Measurements from ENCODE around the gene MGAT3. TPM values are rescaled to one million over a fixed set of nuclear protein-coding genes. Genes with fewer than 3 reads are reported as not detected.

Gene MGAT3
- total and polyA plus RNA-seq, 2 of the 13 experiments (the other 11 are each of a cell fraction or from before 2014, with no cell fraction given), result 0.11 to 0.15 TPM

DNA sequence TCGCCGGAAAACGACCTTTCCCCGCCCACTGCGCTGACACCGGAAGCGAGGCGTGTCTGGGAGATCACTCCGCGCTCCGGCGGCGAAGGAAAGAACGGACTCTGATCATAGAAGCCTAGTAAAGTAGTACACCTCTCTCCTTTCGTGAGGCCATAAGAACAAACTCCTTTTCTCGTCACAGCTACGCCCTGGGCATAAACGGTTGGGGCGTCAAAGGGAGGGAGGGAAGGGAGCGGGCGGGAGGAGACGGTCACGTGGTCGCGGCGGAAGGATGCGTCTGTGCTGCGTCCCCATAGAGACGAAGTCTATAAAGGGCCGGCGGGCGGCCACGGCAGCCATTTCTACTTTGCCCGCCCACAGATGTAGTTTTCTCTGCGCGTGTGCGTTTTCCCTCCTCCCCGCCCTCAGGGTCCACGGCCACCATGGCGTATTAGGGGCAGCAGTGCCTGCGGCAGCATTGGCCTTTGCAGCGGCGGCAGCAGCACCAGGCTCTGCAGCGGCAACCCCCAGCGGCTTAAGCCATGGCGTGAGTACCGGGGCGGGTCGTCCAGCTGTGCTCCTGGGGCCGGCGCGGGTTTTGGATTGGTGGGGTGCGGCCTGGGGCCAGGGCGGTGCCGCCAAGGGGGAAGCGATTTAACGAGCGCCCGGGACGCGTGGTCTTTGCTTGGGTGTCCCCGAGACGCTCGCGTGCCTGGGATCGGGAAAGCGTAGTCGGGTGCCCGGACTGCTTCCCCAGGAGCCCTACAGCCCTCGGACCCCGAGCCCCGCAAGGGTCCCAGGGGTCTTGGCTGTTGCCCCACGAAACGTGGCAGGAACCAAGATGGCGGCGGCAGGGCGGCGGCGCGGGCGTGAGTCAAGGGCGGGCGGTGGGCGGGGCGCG lies 63.7 kb downstream of the MGAT3 start, which contains the start of gene ATF4 (continued):
- TF ChIP-seq, protein P1, sequence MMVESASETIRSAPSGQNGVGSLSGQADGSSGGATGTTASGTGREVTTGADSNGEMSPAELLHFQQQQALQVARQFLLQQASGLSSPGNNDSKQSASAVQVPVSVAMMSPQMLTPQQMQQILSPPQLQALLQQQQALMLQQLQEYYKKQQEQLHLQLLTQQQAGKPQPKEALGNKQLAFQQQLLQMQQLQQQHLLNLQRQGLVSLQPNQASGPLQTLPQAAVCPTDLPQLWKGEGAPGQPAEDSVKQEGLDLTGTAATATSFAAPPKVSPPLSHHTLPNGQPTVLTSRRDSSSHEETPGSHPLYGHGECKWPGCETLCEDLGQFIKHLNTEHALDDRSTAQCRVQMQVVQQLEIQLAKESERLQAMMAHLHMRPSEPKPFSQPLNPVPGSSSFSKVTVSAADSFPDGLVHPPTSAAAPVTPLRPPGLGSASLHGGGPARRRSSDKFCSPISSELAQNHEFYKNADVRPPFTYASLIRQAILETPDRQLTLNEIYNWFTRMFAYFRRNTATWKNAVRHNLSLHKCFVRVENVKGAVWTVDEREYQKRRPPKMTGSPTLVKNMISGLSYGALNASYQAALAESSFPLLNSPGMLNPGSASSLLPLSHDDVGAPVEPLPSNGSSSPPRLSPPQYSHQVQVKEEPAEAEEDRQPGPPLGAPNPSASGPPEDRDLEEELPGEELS (CRISPR knock-in tag; IDR thresholded peaks at IDR 0.05), result 0 out of 2 replicates have a peak, but pooled peaks have one; percentile 34
- TF ChIP-seq ZNF589 (CRISPR knock-in tag; conservative IDR thresholded peaks at IDR 0.05), result peak; percentile 93
- no peak; the same call in 1 of the 2 replicates for TF ChIP-seq ZNF724P (CRISPR knock-in tag; IDR thresholded peaks at IDR 0.05; ENCODE audit: borderline replicate concordance)
- peak; percentile 82 for TF ChIP-seq ETV5 (CRISPR knock-in tag; IDR thresholded peaks at IDR 0.05; ENCODE audit: borderline replicate concordance)
- TF ChIP-seq, protein P2, sequence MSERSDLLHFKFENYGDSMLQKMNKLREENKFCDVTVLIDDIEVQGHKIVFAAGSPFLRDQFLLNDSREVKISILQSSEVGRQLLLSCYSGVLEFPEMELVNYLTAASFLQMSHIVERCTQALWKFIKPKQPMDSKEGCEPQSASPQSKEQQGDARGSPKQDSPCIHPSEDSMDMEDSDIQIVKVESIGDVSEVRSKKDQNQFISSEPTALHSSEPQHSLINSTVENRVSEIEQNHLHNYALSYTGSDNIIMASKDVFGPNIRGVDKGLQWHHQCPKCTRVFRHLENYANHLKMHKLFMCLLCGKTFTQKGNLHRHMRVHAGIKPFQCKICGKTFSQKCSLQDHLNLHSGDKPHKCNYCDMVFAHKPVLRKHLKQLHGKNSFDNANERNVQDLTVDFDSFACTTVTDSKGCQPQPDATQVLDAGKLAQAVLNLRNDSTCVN (CRISPR knock-in tag; IDR thresholded peaks at IDR 0.05; ENCODE audit: borderline replicate concordance), result peak; percentile 66
- TF ChIP-seq ZIK1 (CRISPR knock-in tag; IDR thresholded peaks at IDR 0.05; ENCODE audit: borderline replicate concordance, low read depth), result peak; percentile 36
- TF ChIP-seq NR2F2 (IDR thresholded peaks at IDR 0.05; ENCODE audit: borderline replicate concordance, low read depth), result peak; percentile 48; the same call in 1 of the 2 replicates
- TF ChIP-seq CCAR2 (optimal IDR thresholded peaks at IDR 0.05; ENCODE audit: low read depth, low read length), result no peak
- 0 out of 2 replicates have a peak, but pooled peaks have one; percentile 60 for TF ChIP-seq ATRX (CRISPR knock-in tag; IDR thresholded peaks at IDR 0.05; ENCODE audit: borderline replicate concordance)
- peak; percentile 52; the same call in 1 of the 2 replicates for TF ChIP-seq ETV6 (CRISPR knock-in tag; conservative IDR thresholded peaks at IDR 0.05)
- TF ChIP-seq, protein P3, sequence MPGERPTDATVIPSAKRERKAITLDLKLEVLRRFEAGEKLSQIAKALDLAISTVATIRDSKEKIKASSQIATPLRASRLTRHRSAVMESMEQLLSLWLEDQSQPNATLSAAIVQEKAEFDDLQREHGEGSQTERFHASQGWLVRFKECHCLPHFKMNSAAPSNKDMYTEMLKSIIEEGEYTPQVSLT (CRISPR knock-in tag; IDR thresholded peaks at IDR 0.05; ENCODE audit: borderline replicate concordance, low read depth), result peak; percentile 64; the same call in 1 of the 2 replicates
- peak; percentile 35; the same call in 1 of the 2 replicates for TF ChIP-seq NRL (CRISPR knock-in tag; IDR thresholded peaks at IDR 0.05; ENCODE audit: borderline replicate concordance)
- no peak; the same call in none of the 2 replicates for TF ChIP-seq ZNF776 (CRISPR knock-in tag; IDR thresholded peaks at IDR 0.05)
- no peak for TF ChIP-seq ZFP36 (IDR thresholded peaks at IDR 0.05; ENCODE audit: borderline replicate concordance, low read depth, low read length, partially characterized antibody)
- no peak for TF ChIP-seq SMARCE1 (IDR thresholded peaks at IDR 0.05; ENCODE audit: borderline replicate concordance)
- TF ChIP-seq SNAPC5 (CRISPR knock-in tag; IDR thresholded peaks at IDR 0.05; ENCODE audit: borderline replicate concordance), result no peak
- peak; percentile 70; the same call in 1 of the 2 replicates for TF ChIP-seq MEIS2 (CRISPR knock-in tag; IDR thresholded peaks at IDR 0.05)
- peak; percentile 64; the same call in 1 of the 2 replicates for TF ChIP-seq RXRA (CRISPR knock-in tag; IDR thresholded peaks at IDR 0.05)
- peak; percentile 72 for TF ChIP-seq GATA4 (IDR thresholded peaks at IDR 0.05; ENCODE audit: borderline replicate concordance, low read depth)
- peak; percentile 89; the same call in 1 of the 2 replicates for TF ChIP-seq ZSCAN12 (CRISPR knock-in tag; IDR thresholded peaks at IDR 0.05)
- TF ChIP-seq ZNF513 (CRISPR knock-in tag; conservative IDR thresholded peaks at IDR 0.05), result no peak
- 0 out of 2 replicates have a peak, but pooled peaks have one; percentile 60 for TF ChIP-seq ZSCAN29 (CRISPR knock-in tag; conservative IDR thresholded peaks at IDR 0.05)
- no peak for TF ChIP-seq ZNF75D (CRISPR knock-in tag; IDR thresholded peaks at IDR 0.05; ENCODE audit: borderline replicate concordance)
- TF ChIP-seq ZNF143 (CRISPR knock-in tag; IDR thresholded peaks at IDR 0.05), result peak; percentile 48
